H9 (cell line): ENCODE data around the gene ARL2BP. TPM values are rescaled to one million over a fixed set of nuclear protein-coding genes. Genes with fewer than 3 reads are reported as not detected.

Experiments used
- DNase-seq: peaks from one replicate; pipeline ENCODE4 v3.0.0-alpha.2; 2017
- H2AFZ ChIP-seq: one replicate; pipeline ENCODE4 v1.6.1; 2013; ENCODE audit warnings: mild to moderate bottlenecking, low read length, control low read depth, moderate library complexity
- H2AK5ac ChIP-seq: 2 replicates; pipeline ENCODE4 v1.6.1; 2013; ENCODE audit warnings: low read length, control low read depth, mixed read lengths; ENCODE audit not compliant: insufficient read length
- H2BK120ac ChIP-seq: one replicate; pipeline ENCODE4 v1.6.1; 2013; ENCODE audit warnings: low read depth, mild to moderate bottlenecking, low read length, control low read depth, inconsistent platforms; ENCODE audit not compliant: poor library complexity, severe bottlenecking
- H2BK12ac ChIP-seq: 2 replicates; pipeline ENCODE4 v1.6.1; 2013; ENCODE audit warnings: low read length, control low read depth, mixed read lengths, low read depth; ENCODE audit not compliant: insufficient read length
- H2BK15ac ChIP-seq: 2 replicates; pipeline ENCODE4 v1.6.1; 2013; ENCODE audit warnings: low read depth, low read length, control low read depth
- H2BK20ac ChIP-seq: one replicate; pipeline ENCODE4 v1.6.1; 2013; ENCODE audit warnings: low read depth, mild to moderate bottlenecking, low read length, control low read depth, inconsistent platforms; ENCODE audit not compliant: poor library complexity, severe bottlenecking
- H2BK5ac ChIP-seq: 2 replicates; pipeline ENCODE4 v1.6.1; 2013; ENCODE audit warnings: low read length, control low read depth, mixed read lengths; ENCODE audit not compliant: insufficient read length
- H3K14ac ChIP-seq: 2 replicates; pipeline ENCODE4 v1.6.1; 2013; ENCODE audit warnings: low read length, control low read depth; ENCODE audit not compliant: insufficient read depth
- H3K18ac ChIP-seq: 2 replicates; pipeline ENCODE4 v1.6.1; 2013; ENCODE audit warnings: low read depth, mild to moderate bottlenecking, mixed read lengths, low read length, control low read depth; ENCODE audit not compliant: insufficient read length
- H3K23ac ChIP-seq: 2 replicates; pipeline ENCODE4 v1.6.1; 2013; ENCODE audit warnings: low read length, control low read depth, mixed read lengths, low read depth; ENCODE audit not compliant: insufficient read length
- H3K23me2 ChIP-seq: 2 replicates; pipeline ENCODE4 v1.6.1; 2013; ENCODE audit warnings: low read depth, mild to moderate bottlenecking, mixed read lengths, low read length, control low read depth; ENCODE audit not compliant: insufficient read length, poor library complexity, severe bottlenecking
- H3K27ac ChIP-seq: 2 replicates; pipeline ENCODE4 v1.5.1; 2013; ENCODE audit warnings: low read length, control low read depth, mixed read lengths, low read depth; ENCODE audit not compliant: insufficient read length
- H3K27me3 ChIP-seq: 2 replicates; pipeline ENCODE4 v1.6.1; 2013; ENCODE audit warnings: low read length, control low read depth, inconsistent platforms; ENCODE audit not compliant: insufficient read depth
- H3K4ac ChIP-seq: 2 replicates; pipeline ENCODE4 v1.6.1; 2013; ENCODE audit warnings: low read depth, mild to moderate bottlenecking, control low read depth, inconsistent platforms, low read length, moderate library complexity
- H3K4me1 ChIP-seq: 2 replicates; pipeline ENCODE4 v1.6.1; 2013; ENCODE audit warnings: low read length, control low read depth, inconsistent platforms; ENCODE audit not compliant: insufficient read depth
- H3K4me2 ChIP-seq: 2 replicates; pipeline ENCODE4 v1.6.1; 2013; ENCODE audit warnings: low read length, control low read depth, mixed read lengths; ENCODE audit not compliant: insufficient read length, insufficient read depth
- H3K56ac ChIP-seq: 2 replicates; pipeline ENCODE4 v1.6.1; 2013; ENCODE audit warnings: low read depth, mild to moderate bottlenecking, mixed read lengths, low read length, control low read depth; ENCODE audit not compliant: insufficient read length
- H3K79me1 ChIP-seq: 2 replicates; pipeline ENCODE4 v1.6.1; 2013; ENCODE audit warnings: low read depth, mild to moderate bottlenecking, moderate library complexity, low read length, control low read depth, inconsistent platforms; ENCODE audit not compliant: insufficient read depth, poor library complexity, severe bottlenecking
- H3K79me2 ChIP-seq: 2 replicates; pipeline ENCODE4 v1.6.1; 2013; ENCODE audit warnings: low read length, control low read depth, inconsistent platforms; ENCODE audit not compliant: insufficient read depth
- H3K9ac ChIP-seq: 2 replicates; pipeline ENCODE4 v1.6.1; 2013; ENCODE audit warnings: low read length, control low read depth, mixed read lengths; ENCODE audit not compliant: insufficient read length; ENCODE audit errors: extremely low read depth
- H3K9me3 ChIP-seq: one replicate; pipeline ENCODE4 v1.6.1; 2013; ENCODE audit warnings: low read depth, low read length, inconsistent platforms; ENCODE audit not compliant: control insufficient read depth
- H3T11ph ChIP-seq: one replicate; pipeline ENCODE4 v1.6.1; 2013; ENCODE audit warnings: mild to moderate bottlenecking, low read length, control low read depth, inconsistent platforms
- H4K20me1 ChIP-seq: one replicate; pipeline ENCODE4 v1.6.1; 2013; ENCODE audit not compliant: control insufficient read depth, insufficient read length, insufficient read depth
- H4K5ac ChIP-seq: 2 replicates; pipeline ENCODE4 v1.6.1; 2013; ENCODE audit warnings: low read depth, mild to moderate bottlenecking, mixed read lengths, low read length, control low read depth; ENCODE audit not compliant: insufficient read length
- H4K8ac ChIP-seq: replicated peaks from 2 replicates; pipeline ENCODE4 v1.6.1; 2013; ENCODE audit warnings: low read length, control low read depth, mixed read lengths, low read depth; ENCODE audit not compliant: insufficient read length
- H4K91ac ChIP-seq: 2 replicates; pipeline ENCODE4 v1.6.1; 2013; ENCODE audit warnings: low read depth, mild to moderate bottlenecking, moderate library complexity, mixed read lengths, low read length, control low read depth; ENCODE audit not compliant: insufficient read length
- H3K27ac Mint-ChIP-seq, 3 experiments: 2 replicates in 2 of 3; 3 replicates in 1 of 3; pipeline ENCODE4 v1.8.0; 2020 to 2021; ENCODE audit warnings: mixed read lengths in 3 of 3, mild to moderate bottlenecking in 1 of 3, moderate library complexity in 1 of 3
- H3K27me3 Mint-ChIP-seq: 2 replicates; pipeline ENCODE4 v1.8.0; 2021; ENCODE audit warnings: low read depth, mild to moderate bottlenecking, moderate library complexity, mixed read lengths
- H3K36me3 Mint-ChIP-seq, 3 experiments: 2 replicates in 2 of 3; 3 replicates in 1 of 3; pipeline ENCODE4 v1.8.0; 2020 to 2021; ENCODE audit warnings: low read depth in 3 of 3, mixed read lengths in 3 of 3; ENCODE audit not compliant: insufficient read depth in 1 of 3
- H3K4me1 Mint-ChIP-seq, 2 experiments: 2 replicates each; pipeline ENCODE4 v1.8.0; 2020; ENCODE audit warnings: mixed read lengths in 2 of 2
- H3K4me3 Mint-ChIP-seq, 2 experiments: 2 replicates in 1 of 2; 3 replicates in 1 of 2; pipeline ENCODE4 v1.8.0; 2020 to 2021; ENCODE audit warnings: mild to moderate bottlenecking in 2 of 2, mixed read lengths in 2 of 2, moderate library complexity in 1 of 2
- H3K9me3 Mint-ChIP-seq, 2 experiments: 2 replicates in 1 of 2; 3 replicates in 1 of 2; pipeline ENCODE4 v1.8.0; 2020; ENCODE audit warnings: mild to moderate bottlenecking in 2 of 2, mixed read lengths in 2 of 2, moderate library complexity in 1 of 2
- WGBS: extraction: QIAGEN DNeasy Blood & Tissue Kit; methylation state at CpG from one replicate; pipeline ENCODE4 v1.1.7; 2013; ENCODE audit warnings: missing lambda C conversion rate, low lambda C conversion rate, mixed read lengths; ENCODE audit not compliant: insufficient read length; ENCODE audit errors: extremely low coverage; 5-methylcytosine and 5-hydroxymethylcytosine counted together
- total RNA-seq: library from RNA; stranded (reverse); gene quantifications from 2 replicates; pipeline ENCODE4 v1.2.1, GENCODE V29; 2021
- TF ChIP-seq, protein P1 (sequence below): fragments of 200-600 bp; sonication (generic); conservative IDR thresholded peaks from 3 replicates; pipeline ENCODE4 v1.8.0; 2021; ENCODE audit warnings: antibody characterized with exemption, mild to moderate bottlenecking

The ARL2BP gene
- total RNA-seq, 1 experiment from 2014 or later = 18.0 TPM

DNA sequence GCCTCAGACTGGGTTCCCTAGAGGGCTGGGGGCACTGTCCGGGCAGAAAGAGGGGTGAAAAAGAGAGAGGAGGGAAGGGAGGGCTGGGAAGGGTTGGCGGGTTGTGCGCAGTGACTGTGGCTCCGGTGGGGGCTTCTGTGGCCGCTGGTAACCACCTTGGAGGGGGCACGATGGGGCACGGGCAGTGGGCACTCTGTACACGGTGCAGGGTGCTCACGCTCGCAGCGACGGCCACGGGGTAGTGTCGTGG, 38.8 kb downstream of the ARL2BP start:
- no peak overlapping the region for H2AFZ ChIP-seq
- H3K4me2 ChIP-seq = peak overlapping the region; percentile 61
- H2BK15ac ChIP-seq = no peak overlapping the region
- TF ChIP-seq, protein P1, sequence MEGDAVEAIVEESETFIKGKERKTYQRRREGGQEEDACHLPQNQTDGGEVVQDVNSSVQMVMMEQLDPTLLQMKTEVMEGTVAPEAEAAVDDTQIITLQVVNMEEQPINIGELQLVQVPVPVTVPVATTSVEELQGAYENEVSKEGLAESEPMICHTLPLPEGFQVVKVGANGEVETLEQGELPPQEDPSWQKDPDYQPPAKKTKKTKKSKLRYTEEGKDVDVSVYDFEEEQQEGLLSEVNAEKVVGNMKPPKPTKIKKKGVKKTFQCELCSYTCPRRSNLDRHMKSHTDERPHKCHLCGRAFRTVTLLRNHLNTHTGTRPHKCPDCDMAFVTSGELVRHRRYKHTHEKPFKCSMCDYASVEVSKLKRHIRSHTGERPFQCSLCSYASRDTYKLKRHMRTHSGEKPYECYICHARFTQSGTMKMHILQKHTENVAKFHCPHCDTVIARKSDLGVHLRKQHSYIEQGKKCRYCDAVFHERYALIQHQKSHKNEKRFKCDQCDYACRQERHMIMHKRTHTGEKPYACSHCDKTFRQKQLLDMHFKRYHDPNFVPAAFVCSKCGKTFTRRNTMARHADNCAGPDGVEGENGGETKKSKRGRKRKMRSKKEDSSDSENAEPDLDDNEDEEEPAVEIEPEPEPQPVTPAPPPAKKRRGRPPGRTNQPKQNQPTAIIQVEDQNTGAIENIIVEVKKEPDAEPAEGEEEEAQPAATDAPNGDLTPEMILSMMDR = no peak
- Mint-ChIP-seq H3K27ac (no peak overlapping the region), H3K36me3 (no peaks in the 10 kb centered on the region), H3K9me3 (0 out of 5 replicates have a peak, but pooled peaks cover 0 to 2% of the 10 kb centered on the region in 2 experiments), H3K4me3 (peak overlapping the region; percentile 73 to 90), H3K27me3 (peaks cover 58% of the 10 kb centered on the region), H3K4me1 (peaks cover 9 to 17% of the 10 kb centered on the region in 2 experiments)
- H3K9me3 ChIP-seq = no peaks in the 10 kb centered on the region
- no peak overlapping the region for H3T11ph ChIP-seq
- no peak overlapping the region for H3K9ac ChIP-seq
- H2BK5ac ChIP-seq = no peak overlapping the region
- H4K20me1 ChIP-seq = no peaks in the 10 kb centered on the region
- no CpG with 5 or more reads among the region's 14 CpGs for WGBS
- no peaks in the 10 kb centered on the region for H3K4me1 ChIP-seq
- no peak overlapping the region for H2BK20ac ChIP-seq
- H3K4ac ChIP-seq = no peak overlapping the region
- no peak overlapping the region for H2BK12ac ChIP-seq
- no peak overlapping the region for H4K91ac ChIP-seq
- H3K18ac ChIP-seq = no peak overlapping the region
- H3K23ac ChIP-seq = no peak overlapping the region
- H2AK5ac ChIP-seq = no peak overlapping the region
- H3K79me2 ChIP-seq = no peaks in the 10 kb centered on the region
- H4K8ac ChIP-seq = no peak overlapping the region
- no peak for DNase-seq
- no peak overlapping the region for H4K5ac ChIP-seq
- no peak overlapping the region for H3K56ac ChIP-seq
- no peak overlapping the region for H3K27ac ChIP-seq
- peaks cover 5% of the 10 kb centered on the region for H3K23me2 ChIP-seq
- H2BK120ac ChIP-seq = no peak overlapping the region
- H3K14ac ChIP-seq = peak overlapping the region; percentile 82; the same call in 1 of the 2 replicates
- H3K79me1 ChIP-seq = no peaks in the 10 kb centered on the region
- H3K27me3 ChIP-seq = peaks cover 15% of the 10 kb centered on the region; the same call in 1 of the 2 replicates
